Fibroblast of pulmonary artery (primary cell): ENCODE results near the gene TDRD6.

Experiments used
- DNase-seq: peaks from one replicate; pipeline ENCODE4 v3.0.0-alpha.2; 2010; ENCODE audit warnings: low read depth
- H3K4me3 ChIP-seq: replicated peaks from 2 replicates; pipeline ENCODE4 v1.5.1; 2011; ENCODE audit warnings: low read depth, mild to moderate bottlenecking, control low read depth, low read length, moderate library complexity
- CTCF ChIP-seq: IDR thresholded peaks from 2 replicates; pipeline ENCODE4 v1.5.1; 2011; ENCODE audit warnings: mild to moderate bottlenecking, control low read depth, low read length, inconsistent platforms; ENCODE audit errors: missing control alignments

TDRD6 gene

GRCh38 chr6:46651006-46651405, 36.7 kb upstream of the TDRD6 start:
- DNase-seq, result no peak
- no peak for TF ChIP-seq CTCF
- H3K4me3 ChIP-seq, result no peak overlapping the region

- no peak overlapping the region for H3K4me3 ChIP-seq
- TF ChIP-seq CTCF, result no peak
- DNase-seq, result no peak
Measured at GRCh38 chr6:46651816-46652215, 35.9 kb upstream of the TDRD6 start.

GRCh38 chr6:46652232-46652602, 35.5 kb upstream of the TDRD6 start:
- TF ChIP-seq CTCF, result no peak
- DNase-seq, result no peak
- H3K4me3 ChIP-seq, result peak overlapping the region; percentile 78

- DNase-seq, result peak; percentile 78
- H3K4me3 ChIP-seq, result peak within 1 kb of the TSS; percentile 78
- TF ChIP-seq CTCF, result no peak
Measured at GRCh38 chr6:46652603-46653438, 34.9 kb upstream of the TDRD6 start, which contains the start of the genes CYP39A1 and SLC25A27. Gene CYP39A1, minus strand, starts transcription at chr6:46652818. Its CDS starts 236 bp downstream, at chr6:46652582. Gene SLC25A27, plus strand, starts transcription at chr6:46652975. Its CDS starts 218 bp downstream, at chr6:46653193.

GRCh38 chr6:46653439-46654195, 34.1 kb upstream of the TDRD6 start:
- H3K4me3 ChIP-seq, result peak overlapping the region; percentile 78
- DNase-seq, result no peak
- TF ChIP-seq CTCF, result no peak

GRCh38 chr6:46655803-46656202, 31.9 kb upstream of the TDRD6 start:
- TF ChIP-seq CTCF, result peak; percentile 27
- no peak overlapping the region for H3K4me3 ChIP-seq
- no peak for DNase-seq
